NCI-H345 (cell line): Measurements from ENCODE around the gene DIPK1B.

Experiments
- DNase-seq: peaks from one replicate; lab custom pipeline; 2025; lab: John Stamatoyannopoulos, UW

DIPK1B gene

GRCh38 chr9:136673088-136673974 is 39.0 kb upstream of the DIPK1B start:
- DNase-seq, result no peak

GRCh38 chr9:136673975-136674785 is 38.2 kb upstream of the DIPK1B start:
- DNase-seq, result no peak

- no peak for DNase-seq
Observed at GRCh38 chr9:136674786-136675349, 37.5 kb upstream of the DIPK1B start.

GRCh38 chr9:136675477-136676296 is 36.7 kb upstream of the DIPK1B start:
- DNase-seq, result no peak

GRCh38 chr9:136676297-136676794 is 36.0 kb upstream of the DIPK1B start:
- DNase-seq, result no peak

GRCh38 chr9:136676920-136677686 is 35.3 kb upstream of the DIPK1B start:
- DNase-seq, result no peak

- DNase-seq, result no peak
Observed at GRCh38 chr9:136678034-136678433, 34.3 kb upstream of the DIPK1B start.

GRCh38 chr9:136678624-136679023 is 33.7 kb upstream of the DIPK1B start:
- no peak for DNase-seq

- no peak for DNase-seq
Observed at GRCh38 chr9:136679431-136679941, 32.9 kb upstream of the DIPK1B start.

- no peak for DNase-seq
Observed at GRCh38 chr9:136681029-136681428, 31.3 kb upstream of the DIPK1B start.

GRCh38 chr9:136681945-136682699 is 30.2 kb upstream of the DIPK1B start:
- no peak for DNase-seq

- DNase-seq, result no peak
Observed at GRCh38 chr9:136682710-136683109, 29.7 kb upstream of the DIPK1B start.

GRCh38 chr9:136683173-136683745 is 29.1 kb upstream of the DIPK1B start:
- no peak for DNase-seq

GRCh38 chr9:136683755-136684154 is 28.6 kb upstream of the DIPK1B start:
- no peak for DNase-seq

- no peak for DNase-seq
Observed at GRCh38 chr9:136684339-136684738, 28.0 kb upstream of the DIPK1B start.

GRCh38 chr9:136684799-136685198 is 27.6 kb upstream of the DIPK1B start:
- DNase-seq, result no peak

- DNase-seq, result no peak
Observed at GRCh38 chr9:136685216-136685615, 27.2 kb upstream of the DIPK1B start.

GRCh38 chr9:136685790-136686533 is 26.4 kb upstream of the DIPK1B start:
- DNase-seq, result no peak

- DNase-seq, result no peak
Observed at GRCh38 chr9:136686534-136686793, 25.9 kb upstream of the DIPK1B start.
